Measurements from ENCODE around the gene CHCHD1.

DNA sequence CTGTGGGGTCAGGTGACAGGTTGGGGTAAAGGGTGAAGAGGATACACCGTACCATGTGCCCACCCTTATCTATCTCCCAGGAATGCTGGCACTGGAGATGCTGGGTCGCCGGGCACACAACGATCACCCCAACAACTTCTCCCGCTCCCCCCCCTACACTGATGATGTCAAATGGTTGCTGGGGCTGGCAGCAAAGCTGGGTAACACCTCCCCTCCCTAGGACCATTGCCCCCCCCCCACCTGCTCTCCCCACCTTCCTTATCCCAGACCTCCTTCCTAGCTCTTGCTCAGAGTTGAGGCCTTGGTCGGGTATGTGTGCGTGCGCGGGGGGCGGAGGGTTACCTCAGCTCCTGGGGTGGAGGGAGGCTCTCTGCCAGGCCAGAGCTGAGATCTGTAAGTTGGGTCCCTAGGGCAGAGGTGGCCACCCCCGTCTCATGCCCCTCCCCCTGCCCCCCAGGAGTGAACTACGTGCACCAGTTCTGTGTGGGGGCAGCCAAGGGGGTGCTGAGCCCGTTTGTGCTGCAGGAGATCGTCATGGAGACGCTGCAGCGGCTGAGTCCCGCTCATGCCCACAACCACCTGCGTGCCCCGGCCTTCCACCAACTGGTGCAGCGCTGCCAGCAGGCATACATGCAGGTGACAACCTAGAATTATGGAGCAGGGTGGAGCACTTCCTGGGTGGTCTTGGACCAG lies 18.9 kb downstream of the CHCHD1 start:
- TF ChIP-seq, protein P1, sequence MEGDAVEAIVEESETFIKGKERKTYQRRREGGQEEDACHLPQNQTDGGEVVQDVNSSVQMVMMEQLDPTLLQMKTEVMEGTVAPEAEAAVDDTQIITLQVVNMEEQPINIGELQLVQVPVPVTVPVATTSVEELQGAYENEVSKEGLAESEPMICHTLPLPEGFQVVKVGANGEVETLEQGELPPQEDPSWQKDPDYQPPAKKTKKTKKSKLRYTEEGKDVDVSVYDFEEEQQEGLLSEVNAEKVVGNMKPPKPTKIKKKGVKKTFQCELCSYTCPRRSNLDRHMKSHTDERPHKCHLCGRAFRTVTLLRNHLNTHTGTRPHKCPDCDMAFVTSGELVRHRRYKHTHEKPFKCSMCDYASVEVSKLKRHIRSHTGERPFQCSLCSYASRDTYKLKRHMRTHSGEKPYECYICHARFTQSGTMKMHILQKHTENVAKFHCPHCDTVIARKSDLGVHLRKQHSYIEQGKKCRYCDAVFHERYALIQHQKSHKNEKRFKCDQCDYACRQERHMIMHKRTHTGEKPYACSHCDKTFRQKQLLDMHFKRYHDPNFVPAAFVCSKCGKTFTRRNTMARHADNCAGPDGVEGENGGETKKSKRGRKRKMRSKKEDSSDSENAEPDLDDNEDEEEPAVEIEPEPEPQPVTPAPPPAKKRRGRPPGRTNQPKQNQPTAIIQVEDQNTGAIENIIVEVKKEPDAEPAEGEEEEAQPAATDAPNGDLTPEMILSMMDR (IDR thresholded peaks at IDR 0.05): no peak
- TF ChIP-seq POLR2A (IDR thresholded peaks at IDR 0.05): no peak
